ENCODE data around the gene GPC2.
"Not testable (repeated sequence)": the region's sequence is repeated elsewhere in the genome, so short reads cannot be mapped to it uniquely, and the experiment has no call there.

Gene GPC2

GRCh38 chr7:100195901-100196322 lies 18.7 kb upstream of the GPC2 start:
- not testable (repeated sequence) for H3K9ac ChIP-seq (ENCODE audit: low read depth, low read length); H3K4me2 ChIP-seq (ENCODE audit: low read length); H3K36me3 ChIP-seq (ENCODE audit: insufficient read depth, low read length); H3K4me1 ChIP-seq (ENCODE audit: control insufficient read depth, insufficient read depth, low read length); H3K4me3 ChIP-seq (ENCODE audit: low read length); H3K9me3 ChIP-seq (replicated peaks; ENCODE audit: low read length)
- peaks cover 21% of the 10 kb centered on the region for H3K27me3 ChIP-seq (ENCODE audit: control insufficient read depth, insufficient read depth, low read length)

- Histone ChIP-seq H3K4me3 (ENCODE audit: low read length) (no peak overlapping the region), H3K36me3 (ENCODE audit: insufficient read depth, low read length) (no peaks in the 10 kb centered on the region), H3K9me3 (replicated peaks; ENCODE audit: low read length) (no peaks in the 10 kb centered on the region), H3K27me3 (ENCODE audit: control insufficient read depth, insufficient read depth, low read length) (peaks cover 19% of the 10 kb centered on the region), H3K4me1 (ENCODE audit: control insufficient read depth, insufficient read depth, low read length) (no peaks in the 10 kb centered on the region), H3K4me2 (ENCODE audit: low read length) (no peak overlapping the region), H3K9ac (ENCODE audit: low read depth, low read length) (no peak overlapping the region)
Observed at GRCh38 chr7:100195222-100195621, 18.0 kb upstream of the GPC2 start.

GRCh38 chr7:100192969-100193368 lies 15.8 kb upstream of the GPC2 start:
- no peak overlapping the region for H3K4me2 ChIP-seq (ENCODE audit: low read length)
- no peaks in the 10 kb centered on the region for H3K36me3 ChIP-seq (ENCODE audit: insufficient read depth, low read length)
- H3K4me3 ChIP-seq (ENCODE audit: low read length): no peak overlapping the region

DNA sequence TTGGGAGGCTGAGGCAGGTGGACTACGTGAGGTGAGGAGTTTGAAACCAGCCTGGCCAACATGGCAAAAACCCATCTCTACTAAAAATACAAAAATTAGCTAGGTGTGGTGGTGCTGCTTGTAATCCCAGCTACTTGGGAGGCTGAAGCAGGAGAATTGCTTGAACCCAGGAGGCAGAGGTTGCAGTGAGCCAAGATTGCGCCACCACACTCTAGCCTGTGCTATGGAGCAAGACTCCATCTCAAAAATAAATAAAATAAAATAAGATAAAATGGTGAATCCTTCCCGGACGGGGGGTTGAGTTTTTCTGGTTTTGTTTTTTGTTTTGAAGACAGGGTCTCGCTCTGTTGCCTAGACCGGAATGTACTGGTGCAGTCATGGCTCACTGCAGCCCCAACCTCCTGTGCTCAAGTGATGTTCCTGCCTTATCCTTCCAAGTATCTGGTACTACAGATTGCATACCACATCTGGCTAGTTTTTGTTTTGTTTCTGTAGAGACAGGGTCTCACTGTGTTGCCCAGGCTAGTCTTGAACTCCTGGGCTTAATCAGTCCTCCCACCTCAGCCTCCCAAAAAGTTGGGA lies 15.2 kb upstream of the GPC2 start:
- not testable (repeated sequence) for H3K9ac ChIP-seq (ENCODE audit: low read depth, low read length); H3K4me2 ChIP-seq (ENCODE audit: low read length); H3K4me3 ChIP-seq (ENCODE audit: low read length); H3K9me3 ChIP-seq (replicated peaks; ENCODE audit: low read length); H3K36me3 ChIP-seq (ENCODE audit: insufficient read depth, low read length); H3K4me1 ChIP-seq (ENCODE audit: control insufficient read depth, insufficient read depth, low read length); H3K27me3 ChIP-seq (ENCODE audit: control insufficient read depth, insufficient read depth, low read length)

More at GRCh38 chr7:100192969-100193368, 15.8 kb upstream of the GPC2 start:
- Histone ChIP-seq H3K4me1 (ENCODE audit: control insufficient read depth, insufficient read depth, low read length) (no peaks in the 10 kb centered on the region), H3K9ac (ENCODE audit: low read depth, low read length) (no peak overlapping the region), H3K27me3 (ENCODE audit: control insufficient read depth, insufficient read depth, low read length) (peaks cover 3% of the 10 kb centered on the region), H3K9me3 (replicated peaks; ENCODE audit: low read length) (no peaks in the 10 kb centered on the region)

DNA sequence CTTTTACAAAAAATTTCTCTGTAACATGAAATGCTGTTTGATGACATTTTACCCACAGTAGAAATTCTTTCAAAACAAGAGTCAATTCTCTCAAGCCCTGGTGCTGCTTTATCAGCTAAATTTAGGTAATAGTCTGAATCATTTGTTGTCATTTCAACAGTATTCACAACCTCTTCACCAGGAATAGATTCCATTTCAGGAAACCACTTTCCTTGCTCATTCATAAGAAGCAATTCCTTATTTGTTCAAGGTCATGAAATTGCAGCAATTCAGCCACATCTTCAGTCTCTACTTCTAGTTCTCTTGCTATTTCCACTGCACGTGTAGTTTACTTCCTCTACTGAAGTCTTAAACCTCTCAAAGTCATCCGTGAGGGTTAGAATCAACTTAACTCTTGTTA lies 14.6 kb upstream of the GPC2 start:
- no peaks in the 10 kb centered on the region for H3K27me3 ChIP-seq (ENCODE audit: control insufficient read depth, insufficient read depth, low read length)
- H3K9me3 ChIP-seq (replicated peaks; ENCODE audit: low read length): no peaks in the 10 kb centered on the region
- no peaks in the 10 kb centered on the region for H3K4me1 ChIP-seq (ENCODE audit: control insufficient read depth, insufficient read depth, low read length)
- no peak overlapping the region for H3K9ac ChIP-seq (ENCODE audit: low read depth, low read length)
- no peak overlapping the region for H3K4me2 ChIP-seq (ENCODE audit: low read length)
- no peak overlapping the region for H3K4me3 ChIP-seq (ENCODE audit: low read length)
- no peaks in the 10 kb centered on the region for H3K36me3 ChIP-seq (ENCODE audit: insufficient read depth, low read length)

- Histone ChIP-seq H3K27me3 (ENCODE audit: control insufficient read depth, insufficient read depth, low read length) (peaks cover 3% of the 10 kb centered on the region), H3K4me3 (ENCODE audit: low read length) (no peak overlapping the region), H3K36me3 (ENCODE audit: insufficient read depth, low read length) (no peaks in the 10 kb centered on the region), H3K4me1 (ENCODE audit: control insufficient read depth, insufficient read depth, low read length) (no peaks in the 10 kb centered on the region), H3K9ac (ENCODE audit: low read depth, low read length) (no peak overlapping the region), H3K9me3 (replicated peaks; ENCODE audit: low read length) (no peaks in the 10 kb centered on the region), H3K4me2 (ENCODE audit: low read length) (no peak overlapping the region)
Observed at GRCh38 chr7:100190048-100190711, 13.0 kb upstream of the GPC2 start.

DNA sequence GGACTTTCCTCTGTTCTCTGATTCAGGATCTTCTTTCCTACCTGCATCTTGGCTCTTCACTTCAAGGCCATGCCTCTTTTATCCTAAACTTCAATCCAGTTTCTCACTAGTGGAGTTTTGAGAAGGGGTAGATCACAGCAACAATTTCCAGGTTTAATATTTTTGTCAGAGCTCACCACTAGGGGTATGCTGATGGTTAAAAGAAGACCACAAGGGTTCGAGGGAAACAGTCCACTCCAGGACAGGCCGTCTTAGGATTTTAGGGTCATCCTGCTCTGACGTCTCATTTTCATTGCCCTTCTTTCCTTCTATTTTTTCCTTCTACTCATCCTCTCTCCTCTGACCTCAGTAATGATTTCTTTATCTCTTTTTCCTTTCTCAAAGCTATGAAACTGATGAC lies 11.9 kb upstream of the GPC2 start:
- Histone ChIP-seq H3K4me1 (ENCODE audit: control insufficient read depth, insufficient read depth, low read length) (no peaks in the 10 kb centered on the region), H3K4me3 (ENCODE audit: low read length) (no peak overlapping the region), H3K36me3 (ENCODE audit: insufficient read depth, low read length) (no peaks in the 10 kb centered on the region), H3K9me3 (replicated peaks; ENCODE audit: low read length) (no peaks in the 10 kb centered on the region), H3K27me3 (ENCODE audit: control insufficient read depth, insufficient read depth, low read length) (peaks cover 3% of the 10 kb centered on the region), H3K4me2 (ENCODE audit: low read length) (no peak overlapping the region), H3K9ac (ENCODE audit: low read depth, low read length) (no peak overlapping the region)

DNA sequence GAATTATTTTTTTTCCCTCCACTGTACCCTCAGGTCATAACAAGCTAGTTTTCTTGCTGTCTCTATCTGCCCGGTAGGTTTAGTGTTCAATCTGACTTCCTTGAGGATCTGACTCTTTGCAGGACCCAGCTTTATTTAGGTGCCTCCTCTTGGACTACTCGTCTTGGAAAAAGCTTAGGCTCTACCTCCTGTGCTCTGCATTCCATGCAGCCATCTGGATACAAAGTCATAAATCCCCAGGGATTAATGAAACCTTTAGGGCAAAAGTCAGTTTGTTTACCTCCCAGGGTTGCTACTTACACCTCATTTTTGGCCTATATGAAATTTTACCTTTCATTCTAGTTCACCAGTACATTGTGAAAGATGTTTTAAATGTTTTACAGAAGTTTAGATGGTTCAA lies 8.5 kb upstream of the GPC2 start:
- peaks cover 6% of the 10 kb centered on the region for H3K27me3 ChIP-seq (ENCODE audit: control insufficient read depth, insufficient read depth, low read length)
- H3K9ac ChIP-seq (ENCODE audit: low read depth, low read length): no peak overlapping the region
- H3K4me2 ChIP-seq (ENCODE audit: low read length): no peak overlapping the region
- H3K4me1 ChIP-seq (ENCODE audit: control insufficient read depth, insufficient read depth, low read length): no peaks in the 10 kb centered on the region
- H3K9me3 ChIP-seq (replicated peaks; ENCODE audit: low read length): no peaks in the 10 kb centered on the region
- H3K4me3 ChIP-seq (ENCODE audit: low read length): no peak overlapping the region
- no peaks in the 10 kb centered on the region for H3K36me3 ChIP-seq (ENCODE audit: insufficient read depth, low read length)

GRCh38 chr7:100183090-100183489 lies 5.9 kb upstream of the GPC2 start:
- not testable (repeated sequence) for H3K36me3 ChIP-seq (ENCODE audit: insufficient read depth, low read length); H3K9ac ChIP-seq (ENCODE audit: low read depth, low read length); H3K4me2 ChIP-seq (ENCODE audit: low read length); H3K4me3 ChIP-seq (ENCODE audit: low read length); H3K27me3 ChIP-seq (ENCODE audit: control insufficient read depth, insufficient read depth, low read length); H3K9me3 ChIP-seq (replicated peaks; ENCODE audit: low read length); H3K4me1 ChIP-seq (ENCODE audit: control insufficient read depth, insufficient read depth, low read length)

GRCh38 chr7:100182616-100183015 lies 5.4 kb upstream of the GPC2 start:
- H3K36me3 ChIP-seq (ENCODE audit: insufficient read depth, low read length); H3K4me2 ChIP-seq (ENCODE audit: low read length); H3K9me3 ChIP-seq (replicated peaks; ENCODE audit: low read length); H3K4me3 ChIP-seq (ENCODE audit: low read length); H3K9ac ChIP-seq (ENCODE audit: low read depth, low read length); H3K4me1 ChIP-seq (ENCODE audit: control insufficient read depth, insufficient read depth, low read length); H3K27me3 ChIP-seq (ENCODE audit: control insufficient read depth, insufficient read depth, low read length): not testable (repeated sequence)

DNA sequence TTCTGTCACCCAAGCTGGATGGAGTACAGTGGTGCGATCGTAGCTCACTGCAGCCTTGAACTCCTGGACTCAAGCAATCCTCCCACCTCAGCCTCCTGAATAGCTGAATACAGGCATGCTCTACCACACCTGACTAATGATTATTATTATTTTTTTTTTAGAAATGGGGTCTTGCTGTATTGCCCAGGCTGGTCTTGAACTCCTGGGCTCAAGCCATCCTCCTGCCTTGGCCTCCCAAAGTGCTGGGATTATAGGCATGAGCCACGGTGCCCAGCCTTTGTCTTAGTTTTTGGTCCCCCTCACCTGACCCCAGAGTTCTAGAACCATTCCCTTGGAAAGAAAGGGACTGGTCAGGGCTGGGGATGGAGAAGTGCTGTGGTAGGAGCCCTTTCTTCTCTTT lies 2.9 kb upstream of the GPC2 start:
- not testable (repeated sequence) for H3K4me3 ChIP-seq (ENCODE audit: low read length); H3K4me2 ChIP-seq (ENCODE audit: low read length); H3K9ac ChIP-seq (ENCODE audit: low read depth, low read length); H3K36me3 ChIP-seq (ENCODE audit: insufficient read depth, low read length); H3K9me3 ChIP-seq (replicated peaks; ENCODE audit: low read length); H3K27me3 ChIP-seq (ENCODE audit: control insufficient read depth, insufficient read depth, low read length); H3K4me1 ChIP-seq (ENCODE audit: control insufficient read depth, insufficient read depth, low read length)
